Measurements from ENCODE around the gene EIPR1. TPM values are rescaled to one million over a fixed set of nuclear protein-coding genes. Genes with fewer than 3 reads are reported as not detected.

EIPR1 gene
- total and polyA plus RNA-seq, 10 of the 15 experiments (the other 5 are each of a cell fraction or from before 2014, with no cell fraction given): 23.6 to 61.2 (median 42.2) TPM

DNA sequence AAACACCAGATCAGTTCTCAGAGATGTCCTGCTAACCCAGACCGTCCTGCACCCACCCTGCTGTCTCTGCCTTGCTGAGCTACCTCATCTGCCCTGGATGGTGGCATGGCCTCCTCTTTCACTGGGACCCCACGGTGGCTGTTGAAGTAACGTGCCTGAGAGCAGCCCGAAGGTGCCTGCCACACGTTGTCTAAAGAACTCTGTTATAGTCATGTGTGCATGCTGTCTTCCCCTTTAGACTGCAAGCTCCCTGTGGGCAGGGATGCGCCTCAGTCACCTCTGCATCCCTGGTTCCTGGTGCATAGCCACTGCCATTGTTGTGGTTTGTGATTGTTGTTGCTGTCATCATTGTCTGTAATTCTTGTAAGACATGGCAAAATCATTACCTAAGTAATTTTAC, 235.9 kb downstream of the EIPR1 start:
- SMC1A ChIA-PET (ENCODE audit: uncharacterized antibody, unreplicated experiment): interaction anchor here (0.7 to 1.0 kb wide), 3 partner anchors 9 to 157 kb away, joined by 3 read pairs; no protein-coding TSS in a partner anchor
- Histone ChIP-seq H4K20me1 (ENCODE audit: control insufficient read depth, insufficient read depth) (no peaks in the 10 kb centered on the region), H3K27ac (ENCODE audit: control insufficient read depth, insufficient read depth) (no peak overlapping the region), H3K27me3 (replicated peaks in 1 of 2; ENCODE audit: control insufficient read depth in 2 of 2, insufficient read depth in 2 of 2, low read length in 1 of 2) (no peaks in the 10 kb centered on the region), H3K9ac (ENCODE audit: control insufficient read depth, insufficient read depth, low read length) (no peak overlapping the region), H3K79me2 (ENCODE audit: control insufficient read depth, insufficient read depth, low read length) (no peaks in the 10 kb centered on the region), H2AFZ (ENCODE audit: control insufficient read depth, low read depth, low read length) (no peak overlapping the region), H3K4me3 (no peak overlapping the region), H3K9me3 (replicated peaks; ENCODE audit: control insufficient read depth, insufficient read depth, low read length) (no peaks in the 10 kb centered on the region; the same call in 1 of the 3 replicates), H3K4me1 (ENCODE audit: control insufficient read depth, insufficient read depth, low read length) (no peaks in the 10 kb centered on the region), H3K4me2 (ENCODE audit: control insufficient read depth, insufficient read depth) (no peak overlapping the region), H3K36me3 (ENCODE audit: control insufficient read depth in 2 of 2, insufficient read depth in 2 of 2, low read length in 1 of 2) (no peaks in the 10 kb centered on the region)
- CTCF ChIA-PET: no interaction called here
- in situ Hi-C loops (cut with MboI) (no loop called here), intact Hi-C loops (cut with micrococcal nuclease; ENCODE audit: unreplicated experiment) (no loop called here)
- RAD21 ChIA-PET (ENCODE audit: unreplicated experiment): no interaction called here
- DNase-seq (ENCODE audit: low read depth, low spot score) (no peak), FAIRE-seq (no peak), ATAC-seq (no peak)
- POLR2A ChIA-PET: no interaction called here
- no TSS peak for BruUV-seq (replicated peaks)
- TF ChIP-seq TAF1 (IDR thresholded peaks at IDR 0.05; ENCODE audit: borderline replicate concordance, low read depth, low read length) (no peak), ZZZ3 (IDR thresholded peaks at IDR 0.05; ENCODE audit: control insufficient read depth, insufficient read length, low read depth) (no peak)
- TF ChIP-seq, protein P1, sequence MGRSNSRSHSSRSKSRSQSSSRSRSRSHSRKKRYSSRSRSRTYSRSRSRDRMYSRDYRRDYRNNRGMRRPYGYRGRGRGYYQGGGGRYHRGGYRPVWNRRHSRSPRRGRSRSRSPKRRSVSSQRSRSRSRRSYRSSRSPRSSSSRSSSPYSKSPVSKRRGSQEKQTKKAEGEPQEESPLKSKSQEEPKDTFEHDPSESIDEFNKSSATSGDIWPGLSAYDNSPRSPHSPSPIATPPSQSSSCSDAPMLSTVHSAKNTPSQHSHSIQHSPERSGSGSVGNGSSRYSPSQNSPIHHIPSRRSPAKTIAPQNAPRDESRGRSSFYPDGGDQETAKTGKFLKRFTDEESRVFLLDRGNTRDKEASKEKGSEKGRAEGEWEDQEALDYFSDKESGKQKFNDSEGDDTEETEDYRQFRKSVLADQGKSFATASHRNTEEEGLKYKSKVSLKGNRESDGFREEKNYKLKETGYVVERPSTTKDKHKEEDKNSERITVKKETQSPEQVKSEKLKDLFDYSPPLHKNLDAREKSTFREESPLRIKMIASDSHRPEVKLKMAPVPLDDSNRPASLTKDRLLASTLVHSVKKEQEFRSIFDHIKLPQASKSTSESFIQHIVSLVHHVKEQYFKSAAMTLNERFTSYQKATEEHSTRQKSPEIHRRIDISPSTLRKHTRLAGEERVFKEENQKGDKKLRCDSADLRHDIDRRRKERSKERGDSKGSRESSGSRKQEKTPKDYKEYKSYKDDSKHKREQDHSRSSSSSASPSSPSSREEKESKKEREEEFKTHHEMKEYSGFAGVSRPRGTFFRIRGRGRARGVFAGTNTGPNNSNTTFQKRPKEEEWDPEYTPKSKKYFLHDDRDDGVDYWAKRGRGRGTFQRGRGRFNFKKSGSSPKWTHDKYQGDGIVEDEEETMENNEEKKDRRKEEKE (IDR thresholded peaks at IDR 0.05): no peak
- 37% methylated on average over 5 of the region's 6 CpGs for WGBS (ENCODE audit: insufficient coverage, insufficient replicate concordance, low lambda C conversion rate, missing lambda C conversion rate)

DNA sequence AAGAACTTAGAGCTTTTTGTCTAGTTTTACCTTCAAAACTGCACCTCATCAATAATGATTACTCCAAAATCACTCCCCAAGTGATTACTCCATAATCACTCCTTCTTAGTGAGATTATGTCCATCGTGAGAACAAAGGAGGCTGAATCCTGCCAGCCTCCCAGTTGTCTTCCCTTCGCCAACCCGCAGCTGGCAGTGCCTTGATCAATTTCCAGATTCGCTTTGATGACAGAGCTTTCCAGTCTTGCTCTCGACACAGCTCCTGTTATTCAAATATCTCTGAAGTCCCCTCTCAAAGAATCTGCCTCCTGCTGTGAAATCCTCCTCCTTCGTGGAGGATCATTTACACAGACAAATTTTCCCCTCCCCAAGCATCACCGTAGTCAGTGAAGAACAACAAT, 237.7 kb downstream of the EIPR1 start:
- no peak for DNase-seq (ENCODE audit: low read depth, low spot score)
- no peaks in the 10 kb centered on the region for H3K36me3 ChIP-seq (ENCODE audit: control insufficient read depth in 2 of 2, insufficient read depth in 2 of 2, low read length in 1 of 2)
- no peaks in the 10 kb centered on the region for H3K79me2 ChIP-seq (ENCODE audit: control insufficient read depth, insufficient read depth, low read length)
- ChIA-PET SMC1A (ENCODE audit: uncharacterized antibody, unreplicated experiment) (no interaction called here), POLR2A (no interaction called here), CTCF (no interaction called here), RAD21 (ENCODE audit: unreplicated experiment) (no interaction called here)
- H3K4me2 ChIP-seq (ENCODE audit: control insufficient read depth, insufficient read depth): no peak overlapping the region
- intact Hi-C loops (cut with micrococcal nuclease; ENCODE audit: unreplicated experiment): no loop called here
- no peak overlapping the region for H3K4me3 ChIP-seq
- no peaks in the 10 kb centered on the region for H3K27me3 ChIP-seq (replicated peaks in 1 of 2; ENCODE audit: control insufficient read depth in 2 of 2, insufficient read depth in 2 of 2, low read length in 1 of 2)
- BruUV-seq (replicated peaks): no TSS peak
- no peak for ATAC-seq
- no peak overlapping the region for H3K9ac ChIP-seq (ENCODE audit: control insufficient read depth, insufficient read depth, low read length)
- no peaks in the 10 kb centered on the region for H3K4me1 ChIP-seq (ENCODE audit: control insufficient read depth, insufficient read depth, low read length)
- H2AFZ ChIP-seq (ENCODE audit: control insufficient read depth, low read depth, low read length): no peak overlapping the region
- H4K20me1 ChIP-seq (ENCODE audit: control insufficient read depth, insufficient read depth): no peaks in the 10 kb centered on the region
- 49% methylated on average over 7 of the region's 7 CpGs for WGBS (ENCODE audit: insufficient coverage, insufficient replicate concordance, low lambda C conversion rate, missing lambda C conversion rate)
- in situ Hi-C loops (cut with MboI): no loop called here
- no peak for FAIRE-seq
- no peak overlapping the region for H3K27ac ChIP-seq (ENCODE audit: control insufficient read depth, insufficient read depth)
- no peaks in the 10 kb centered on the region; the same call in 1 of the 3 replicates for H3K9me3 ChIP-seq (replicated peaks; ENCODE audit: control insufficient read depth, insufficient read depth, low read length)
- no peak for TF ChIP-seq FOXK2 (IDR thresholded peaks at IDR 0.05)
- TF ChIP-seq, protein P2, sequence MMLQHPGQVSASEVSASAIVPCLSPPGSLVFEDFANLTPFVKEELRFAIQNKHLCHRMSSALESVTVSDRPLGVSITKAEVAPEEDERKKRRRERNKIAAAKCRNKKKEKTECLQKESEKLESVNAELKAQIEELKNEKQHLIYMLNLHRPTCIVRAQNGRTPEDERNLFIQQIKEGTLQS (IDR thresholded peaks at IDR 0.05; ENCODE audit: borderline replicate concordance, extremely low read depth, low read depth, low read length): no peak
- TF ChIP-seq, protein P1 (IDR thresholded peaks at IDR 0.05): no peak
- TF ChIP-seq, protein P3, sequence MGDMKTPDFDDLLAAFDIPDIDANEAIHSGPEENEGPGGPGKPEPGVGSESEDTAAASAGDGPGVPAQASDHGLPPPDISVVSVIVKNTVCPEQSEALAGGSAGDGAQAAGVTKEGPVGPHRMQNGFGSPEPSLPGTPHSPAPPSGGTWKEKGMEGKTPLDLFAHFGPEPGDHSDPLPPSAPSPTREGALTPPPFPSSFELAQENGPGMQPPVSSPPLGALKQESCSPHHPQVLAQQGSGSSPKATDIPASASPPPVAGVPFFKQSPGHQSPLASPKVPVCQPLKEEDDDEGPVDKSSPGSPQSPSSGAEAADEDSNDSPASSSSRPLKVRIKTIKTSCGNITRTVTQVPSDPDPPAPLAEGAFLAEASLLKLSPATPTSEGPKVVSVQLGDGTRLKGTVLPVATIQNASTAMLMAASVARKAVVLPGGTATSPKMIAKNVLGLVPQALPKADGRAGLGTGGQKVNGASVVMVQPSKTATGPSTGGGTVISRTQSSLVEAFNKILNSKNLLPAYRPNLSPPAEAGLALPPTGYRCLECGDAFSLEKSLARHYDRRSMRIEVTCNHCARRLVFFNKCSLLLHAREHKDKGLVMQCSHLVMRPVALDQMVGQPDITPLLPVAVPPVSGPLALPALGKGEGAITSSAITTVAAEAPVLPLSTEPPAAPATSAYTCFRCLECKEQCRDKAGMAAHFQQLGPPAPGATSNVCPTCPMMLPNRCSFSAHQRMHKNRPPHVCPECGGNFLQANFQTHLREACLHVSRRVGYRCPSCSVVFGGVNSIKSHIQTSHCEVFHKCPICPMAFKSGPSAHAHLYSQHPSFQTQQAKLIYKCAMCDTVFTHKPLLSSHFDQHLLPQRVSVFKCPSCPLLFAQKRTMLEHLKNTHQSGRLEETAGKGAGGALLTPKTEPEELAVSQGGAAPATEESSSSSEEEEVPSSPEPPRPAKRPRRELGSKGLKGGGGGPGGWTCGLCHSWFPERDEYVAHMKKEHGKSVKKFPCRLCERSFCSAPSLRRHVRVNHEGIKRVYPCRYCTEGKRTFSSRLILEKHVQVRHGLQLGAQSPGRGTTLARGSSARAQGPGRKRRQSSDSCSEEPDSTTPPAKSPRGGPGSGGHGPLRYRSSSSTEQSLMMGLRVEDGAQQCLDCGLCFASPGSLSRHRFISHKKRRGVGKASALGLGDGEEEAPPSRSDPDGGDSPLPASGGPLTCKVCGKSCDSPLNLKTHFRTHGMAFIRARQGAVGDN (IDR thresholded peaks at IDR 0.05): no peak
